WTC11 (cell line): ENCODE data around the gene ZBED5. TPM values are rescaled to one million over a fixed set of nuclear protein-coding genes. Genes with fewer than 3 reads are reported as not detected.

Experiments used
- ATAC-seq: fragments of 200-7000 bp; cut with Tn5 transposase; 2 replicates; pipeline ENCODE4 v1.10.0; 2021; ENCODE audit warnings: mild to moderate bottlenecking, moderate library complexity
- CTCF ChIA-PET: fragments of 300-600 bp; sonication (Branson Sonifier 250); formaldehyde crosslinking; loops from one replicate; lab custom pipeline; 2021; ENCODE audit warnings: antibody characterized with exemption; lab: Charles Lee
- POLR2A ChIA-PET: fragments of 350-600 bp; sonication (Branson Sonifier 250); formaldehyde crosslinking; loops from one replicate; lab custom pipeline; 2021; ENCODE audit warnings: antibody characterized with exemption; lab: Charles Lee
- DNase-seq: peaks from one replicate; pipeline ENCODE4 v3.0.0; 2021; ENCODE audit warnings: low spot score
- H3K27ac Mint-ChIP-seq: 2 replicates; pipeline ENCODE4 v1.8.0; 2021; ENCODE audit warnings: mixed read lengths
- H3K27me3 Mint-ChIP-seq: 2 replicates; pipeline ENCODE4 v1.8.0; 2021; ENCODE audit warnings: low read depth, mild to moderate bottlenecking, moderate library complexity, mixed read lengths
- H3K36me3 Mint-ChIP-seq: 2 replicates; pipeline ENCODE4 v1.8.0; 2021; ENCODE audit warnings: mixed read lengths
- H3K4me1 Mint-ChIP-seq: 2 replicates; pipeline ENCODE4 v1.8.0; 2022; ENCODE audit warnings: mixed read lengths
- H3K4me3 Mint-ChIP-seq: 2 replicates; pipeline ENCODE4 v1.8.0; 2021; ENCODE audit warnings: mild to moderate bottlenecking, moderate library complexity, mixed read lengths
- H3K9me3 Mint-ChIP-seq: 2 replicates; pipeline ENCODE4 v1.8.0; 2021; ENCODE audit warnings: mixed read lengths
- ATF1 ChIP-seq: sonication (generic); formaldehyde crosslinking; IDR thresholded peaks from 2 replicates; pipeline ENCODE4 v1.8.1; 2023; ENCODE audit warnings: mild to moderate bottlenecking, moderate library complexity, missing genetic modification reagents
- CREM ChIP-seq: sonication (generic); formaldehyde crosslinking; IDR thresholded peaks from 2 replicates; pipeline ENCODE4 v1.8.1; 2022; ENCODE audit warnings: mild to moderate bottlenecking, missing genetic modification reagents, moderate library complexity
- ETV6 ChIP-seq: sonication (generic); formaldehyde crosslinking; IDR thresholded peaks from 2 replicates; pipeline ENCODE4 v1.8.1; 2022; ENCODE audit warnings: mild to moderate bottlenecking, missing genetic modification reagents
- FOXK1 ChIP-seq: sonication (generic); formaldehyde crosslinking; IDR thresholded peaks from 2 replicates; pipeline ENCODE4 v1.8.0; 2022; ENCODE audit warnings: mild to moderate bottlenecking, moderate library complexity, missing genetic modification reagents
- FOXP1 ChIP-seq: sonication (generic); formaldehyde crosslinking; IDR thresholded peaks from 2 replicates; pipeline ENCODE4 v1.8.0; 2022; ENCODE audit warnings: missing genetic modification reagents, mild to moderate bottlenecking, moderate library complexity, borderline replicate concordance
- GABPB1 ChIP-seq: sonication (generic); formaldehyde crosslinking; IDR thresholded peaks from 2 replicates; pipeline ENCODE4 v1.8.1; 2023; ENCODE audit warnings: mild to moderate bottlenecking, missing genetic modification reagents
- KAT7 ChIP-seq: sonication (generic); formaldehyde crosslinking; IDR thresholded peaks from 2 replicates; pipeline ENCODE4 v1.8.1; 2023; ENCODE audit warnings: missing genetic modification reagents, mild to moderate bottlenecking, borderline replicate concordance
- MXD4 ChIP-seq: fragments of 250-450 bp; sonication (Bioruptor Pico); IDR thresholded peaks from 2 replicates; pipeline ENCODE4 v1.8.0; 2021; ENCODE audit warnings: mild to moderate bottlenecking, moderate library complexity, borderline replicate concordance
- NFE2L1 ChIP-seq: sonication (generic); formaldehyde crosslinking; IDR thresholded peaks from 2 replicates; pipeline ENCODE4 v1.8.1; 2023; ENCODE audit warnings: missing genetic modification reagents
- NR1H2 ChIP-seq: sonication (generic); formaldehyde crosslinking; IDR thresholded peaks from 2 replicates; pipeline ENCODE4 v1.9.0; 2021; ENCODE audit warnings: mild to moderate bottlenecking, moderate library complexity, missing genetic modification reagents
- TP53 ChIP-seq: sonication (generic); formaldehyde crosslinking; IDR thresholded peaks from 2 replicates; pipeline ENCODE4 v1.8.1; 2023; ENCODE audit warnings: mild to moderate bottlenecking, missing genetic modification reagents
- ZNF232 ChIP-seq: sonication (generic); formaldehyde crosslinking; IDR thresholded peaks from 2 replicates; pipeline ENCODE4 v1.8.0; 2022; ENCODE audit warnings: mild to moderate bottlenecking, missing genetic modification reagents
- ZNF263 ChIP-seq: sonication (generic); formaldehyde crosslinking; IDR thresholded peaks from 2 replicates; pipeline ENCODE4 v1.8.1; 2022; ENCODE audit warnings: low read depth, mild to moderate bottlenecking, moderate library complexity, missing genetic modification reagents
- ZNF416 ChIP-seq: fragments of 250-450 bp; sonication (Bioruptor Pico); IDR thresholded peaks from 2 replicates; pipeline ENCODE4 v1.9.0; 2021; ENCODE audit warnings: mild to moderate bottlenecking, inconsistent platforms
- total RNA-seq: library from RNA; stranded (reverse); gene quantifications from 3 replicates; pipeline ENCODE4 v1.2.3, GENCODE V29; 2021
- TF ChIP-seq, protein P1 (sequence below): fragments of 200-600 bp; IDR thresholded peaks from 2 replicates; pipeline ENCODE4 v1.8.0; 2022; ENCODE audit warnings: antibody characterized with exemption
- TF ChIP-seq, protein P2 (sequence below): sonication (generic); formaldehyde crosslinking; IDR thresholded peaks from 2 replicates; pipeline ENCODE4 v1.8.0; 2023; ENCODE audit warnings: missing genetic modification reagents
- TF ChIP-seq, protein P3 (sequence below): sonication (generic); formaldehyde crosslinking; IDR thresholded peaks from 2 replicates; pipeline ENCODE4 v1.8.0; 2022; ENCODE audit warnings: missing genetic modification reagents
- TF ChIP-seq, protein P4 (sequence below): sonication (generic); formaldehyde crosslinking; IDR thresholded peaks from 2 replicates; pipeline ENCODE4 v1.8.1; 2023; ENCODE audit warnings: mild to moderate bottlenecking, missing genetic modification reagents
- TF ChIP-seq, protein P5 (sequence below): fragments of 250-450 bp; sonication (Bioruptor Pico); conservative IDR thresholded peaks from 2 replicates; pipeline ENCODE4 v1.9.0; 2021; ENCODE audit warnings: mild to moderate bottlenecking

Gene ZBED5
- total RNA-seq, 1 experiment from 2014 or later: 48.7 TPM

DNA sequence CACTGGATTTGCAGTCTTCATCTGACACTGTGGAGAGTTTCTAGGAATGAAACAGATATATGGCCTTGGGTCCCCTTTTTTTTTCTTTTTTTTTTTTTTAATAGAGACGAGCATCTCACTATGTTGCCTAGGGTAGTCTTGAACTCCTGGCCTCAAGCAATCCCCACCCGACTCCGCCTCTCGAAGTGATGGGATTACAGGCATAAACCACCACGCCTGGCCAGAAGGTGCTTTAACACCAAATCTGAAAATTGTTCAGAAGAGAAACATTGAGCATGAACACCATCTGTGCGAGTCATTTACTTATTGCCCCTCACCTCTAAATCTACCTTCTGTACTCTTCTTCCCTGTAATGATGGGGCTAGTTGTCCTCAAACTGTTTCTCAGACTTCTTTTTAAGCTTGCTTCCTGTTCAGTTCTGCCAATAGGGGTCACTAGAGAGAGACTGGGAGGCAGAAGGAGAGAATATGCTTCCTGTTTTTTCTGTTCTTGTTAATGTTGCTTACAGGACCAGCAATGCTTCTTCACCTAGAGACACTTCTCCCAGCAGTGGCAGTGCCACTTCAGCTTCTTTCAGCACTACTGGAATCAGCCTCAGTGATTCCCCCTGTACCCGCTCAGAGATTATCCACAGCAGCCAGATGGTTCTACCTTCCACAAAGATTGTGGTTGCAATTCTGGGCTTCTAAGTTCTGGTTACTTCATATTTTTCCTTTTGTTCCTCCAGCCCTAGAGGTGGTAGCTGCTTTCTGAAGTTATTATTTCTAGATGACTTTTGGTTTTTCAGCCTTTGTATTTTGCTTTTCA, 20.8 kb upstream of the ZBED5 start:
- H3K27me3 Mint-ChIP-seq: no peaks in the 10 kb centered on the region; the same call in 1 of the 2 replicates
- H3K4me1 Mint-ChIP-seq: peaks cover 9% of the 10 kb centered on the region
- ATAC-seq (peak; percentile 90), DNase-seq (no peak)
- H3K27ac Mint-ChIP-seq: no peak overlapping the region
- ChIA-PET CTCF (interaction anchor here (0.6 to 2.4 kb wide), 34 partner anchors 9 to 1872 kb away, joined by 3 to 22 read pairs (median 4); partner anchors contain the start of genes EIF4G2 and ZBED5), POLR2A (interaction anchor here (0.6 kb wide), 1 partner anchor 70 kb away, joined by 4 read pairs; the partner anchor contains the start of gene EIF4G2)
- TF ChIP-seq FOXK1 (CRISPR knock-in tag): no peak
- TF ChIP-seq, protein P1, sequence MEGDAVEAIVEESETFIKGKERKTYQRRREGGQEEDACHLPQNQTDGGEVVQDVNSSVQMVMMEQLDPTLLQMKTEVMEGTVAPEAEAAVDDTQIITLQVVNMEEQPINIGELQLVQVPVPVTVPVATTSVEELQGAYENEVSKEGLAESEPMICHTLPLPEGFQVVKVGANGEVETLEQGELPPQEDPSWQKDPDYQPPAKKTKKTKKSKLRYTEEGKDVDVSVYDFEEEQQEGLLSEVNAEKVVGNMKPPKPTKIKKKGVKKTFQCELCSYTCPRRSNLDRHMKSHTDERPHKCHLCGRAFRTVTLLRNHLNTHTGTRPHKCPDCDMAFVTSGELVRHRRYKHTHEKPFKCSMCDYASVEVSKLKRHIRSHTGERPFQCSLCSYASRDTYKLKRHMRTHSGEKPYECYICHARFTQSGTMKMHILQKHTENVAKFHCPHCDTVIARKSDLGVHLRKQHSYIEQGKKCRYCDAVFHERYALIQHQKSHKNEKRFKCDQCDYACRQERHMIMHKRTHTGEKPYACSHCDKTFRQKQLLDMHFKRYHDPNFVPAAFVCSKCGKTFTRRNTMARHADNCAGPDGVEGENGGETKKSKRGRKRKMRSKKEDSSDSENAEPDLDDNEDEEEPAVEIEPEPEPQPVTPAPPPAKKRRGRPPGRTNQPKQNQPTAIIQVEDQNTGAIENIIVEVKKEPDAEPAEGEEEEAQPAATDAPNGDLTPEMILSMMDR: peak; percentile 47; the same call in 1 of the 2 replicates
- H3K4me3 Mint-ChIP-seq: no peak overlapping the region
- peaks cover 13% of the 10 kb centered on the region for H3K9me3 Mint-ChIP-seq
- H3K36me3 Mint-ChIP-seq: peaks cover 6% of the 10 kb centered on the region

DNA sequence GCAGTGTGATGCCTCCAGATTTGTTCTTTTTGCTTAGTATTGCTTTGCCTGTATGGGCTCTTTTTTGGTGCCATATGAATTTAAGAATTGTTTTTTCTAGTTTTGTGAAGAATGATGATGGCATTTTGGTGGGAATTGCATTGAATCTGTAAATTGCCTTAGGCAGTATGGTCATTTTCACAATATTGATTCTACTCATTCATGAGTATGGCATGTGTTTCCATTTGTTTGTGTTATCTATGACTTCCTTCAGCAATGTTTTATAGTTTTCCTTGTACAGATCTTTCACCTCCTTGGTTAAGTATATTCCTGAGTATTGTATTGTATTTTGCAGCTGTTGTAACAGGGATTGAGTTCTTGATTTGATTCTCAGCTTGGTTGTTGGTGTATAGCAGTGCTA, 18.3 kb upstream of the ZBED5 start:
- H3K27ac Mint-ChIP-seq: no peak overlapping the region
- no peaks in the 10 kb centered on the region; the same call in 1 of the 2 replicates for H3K27me3 Mint-ChIP-seq
- ChIA-PET POLR2A (no interaction called here), CTCF (no interaction called here)
- no peak for ATAC-seq
- TF ChIP-seq NFE2L1 (CRISPR knock-in tag) (no peak), MXD4 (no peak), ATF1 (CRISPR knock-in tag) (no peak), TP53 (CRISPR knock-in tag) (no peak), ZNF416 (no peak), ZNF232 (no peak), FOXP1 (CRISPR knock-in tag) (no peak), ETV6 (CRISPR knock-in tag) (no peak), NR1H2 (CRISPR knock-in tag) (no peak), ZNF263 (CRISPR knock-in tag) (no peak), GABPB1 (CRISPR knock-in tag) (no peak), KAT7 (CRISPR knock-in tag) (no peak), CREM (no peak)
- TF ChIP-seq, protein P1: no peak
- TF ChIP-seq, protein P2, sequence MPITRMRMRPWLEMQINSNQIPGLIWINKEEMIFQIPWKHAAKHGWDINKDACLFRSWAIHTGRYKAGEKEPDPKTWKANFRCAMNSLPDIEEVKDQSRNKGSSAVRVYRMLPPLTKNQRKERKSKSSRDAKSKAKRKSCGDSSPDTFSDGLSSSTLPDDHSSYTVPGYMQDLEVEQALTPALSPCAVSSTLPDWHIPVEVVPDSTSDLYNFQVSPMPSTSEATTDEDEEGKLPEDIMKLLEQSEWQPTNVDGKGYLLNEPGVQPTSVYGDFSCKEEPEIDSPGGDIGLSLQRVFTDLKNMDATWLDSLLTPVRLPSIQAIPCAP (CRISPR knock-in tag): no peak
- TF ChIP-seq, protein P3, sequence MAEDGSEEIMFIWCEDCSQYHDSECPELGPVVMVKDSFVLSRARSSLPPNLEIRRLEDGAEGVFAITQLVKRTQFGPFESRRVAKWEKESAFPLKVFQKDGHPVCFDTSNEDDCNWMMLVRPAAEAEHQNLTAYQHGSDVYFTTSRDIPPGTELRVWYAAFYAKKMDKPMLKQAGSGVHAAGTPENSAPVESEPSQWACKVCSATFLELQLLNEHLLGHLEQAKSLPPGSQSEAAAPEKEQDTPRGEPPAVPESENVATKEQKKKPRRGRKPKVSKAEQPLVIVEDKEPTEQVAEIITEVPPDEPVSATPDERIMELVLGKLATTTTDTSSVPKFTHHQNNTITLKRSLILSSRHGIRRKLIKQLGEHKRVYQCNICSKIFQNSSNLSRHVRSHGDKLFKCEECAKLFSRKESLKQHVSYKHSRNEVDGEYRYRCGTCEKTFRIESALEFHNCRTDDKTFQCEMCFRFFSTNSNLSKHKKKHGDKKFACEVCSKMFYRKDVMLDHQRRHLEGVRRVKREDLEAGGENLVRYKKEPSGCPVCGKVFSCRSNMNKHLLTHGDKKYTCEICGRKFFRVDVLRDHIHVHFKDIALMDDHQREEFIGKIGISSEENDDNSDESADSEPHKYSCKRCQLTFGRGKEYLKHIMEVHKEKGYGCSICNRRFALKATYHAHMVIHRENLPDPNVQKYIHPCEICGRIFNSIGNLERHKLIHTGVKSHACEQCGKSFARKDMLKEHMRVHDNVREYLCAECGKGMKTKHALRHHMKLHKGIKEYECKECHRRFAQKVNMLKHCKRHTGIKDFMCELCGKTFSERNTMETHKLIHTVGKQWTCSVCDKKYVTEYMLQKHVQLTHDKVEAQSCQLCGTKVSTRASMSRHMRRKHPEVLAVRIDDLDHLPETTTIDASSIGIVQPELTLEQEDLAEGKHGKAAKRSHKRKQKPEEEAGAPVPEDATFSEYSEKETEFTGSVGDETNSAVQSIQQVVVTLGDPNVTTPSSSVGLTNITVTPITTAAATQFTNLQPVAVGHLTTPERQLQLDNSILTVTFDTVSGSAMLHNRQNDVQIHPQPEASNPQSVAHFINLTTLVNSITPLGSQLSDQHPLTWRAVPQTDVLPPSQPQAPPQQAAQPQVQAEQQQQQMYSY (CRISPR knock-in tag): no peak
- TF ChIP-seq, protein P4, sequence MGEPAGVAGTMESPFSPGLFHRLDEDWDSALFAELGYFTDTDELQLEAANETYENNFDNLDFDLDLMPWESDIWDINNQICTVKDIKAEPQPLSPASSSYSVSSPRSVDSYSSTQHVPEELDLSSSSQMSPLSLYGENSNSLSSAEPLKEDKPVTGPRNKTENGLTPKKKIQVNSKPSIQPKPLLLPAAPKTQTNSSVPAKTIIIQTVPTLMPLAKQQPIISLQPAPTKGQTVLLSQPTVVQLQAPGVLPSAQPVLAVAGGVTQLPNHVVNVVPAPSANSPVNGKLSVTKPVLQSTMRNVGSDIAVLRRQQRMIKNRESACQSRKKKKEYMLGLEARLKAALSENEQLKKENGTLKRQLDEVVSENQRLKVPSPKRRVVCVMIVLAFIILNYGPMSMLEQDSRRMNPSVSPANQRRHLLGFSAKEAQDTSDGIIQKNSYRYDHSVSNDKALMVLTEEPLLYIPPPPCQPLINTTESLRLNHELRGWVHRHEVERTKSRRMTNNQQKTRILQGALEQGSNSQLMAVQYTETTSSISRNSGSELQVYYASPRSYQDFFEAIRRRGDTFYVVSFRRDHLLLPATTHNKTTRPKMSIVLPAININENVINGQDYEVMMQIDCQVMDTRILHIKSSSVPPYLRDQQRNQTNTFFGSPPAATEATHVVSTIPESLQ (CRISPR knock-in tag): no peak
- TF ChIP-seq, protein P5, sequence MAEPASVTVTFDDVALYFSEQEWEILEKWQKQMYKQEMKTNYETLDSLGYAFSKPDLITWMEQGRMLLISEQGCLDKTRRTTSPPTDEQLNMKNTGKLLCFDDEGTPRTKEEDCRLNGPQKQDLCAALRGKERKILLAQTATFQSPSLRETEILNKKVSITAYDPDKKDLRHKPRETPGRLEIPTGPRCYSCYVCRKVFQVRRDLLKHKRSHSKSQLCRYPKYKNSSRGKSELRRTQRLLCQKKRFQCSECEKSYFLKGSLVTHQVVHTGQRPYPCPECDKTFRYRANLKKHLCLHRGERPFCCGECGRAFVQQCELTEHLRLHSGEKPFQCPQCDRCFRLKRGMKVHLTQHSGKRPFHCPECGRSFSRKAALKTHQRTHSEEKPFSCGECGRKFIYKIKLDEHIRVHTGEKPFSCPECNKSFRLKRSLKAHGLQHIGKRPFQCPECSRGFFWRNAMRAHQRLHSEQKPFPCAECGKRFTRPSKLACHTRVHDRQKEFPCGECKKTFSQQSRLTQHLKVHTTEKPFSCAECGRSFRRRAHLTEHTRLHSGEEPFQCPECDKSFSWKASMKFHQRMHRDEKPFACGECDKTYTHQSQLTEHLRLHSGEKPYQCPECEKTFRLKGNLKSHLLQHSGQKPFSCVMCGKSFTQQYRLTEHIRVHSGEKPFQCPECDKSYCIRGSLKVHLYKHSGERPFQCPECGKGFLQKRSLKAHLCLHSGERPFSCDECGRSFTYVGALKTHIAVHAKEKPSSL (CRISPR knock-in tag): no peak
- H3K36me3 Mint-ChIP-seq: peaks cover 15% of the 10 kb centered on the region
- H3K4me3 Mint-ChIP-seq: no peak overlapping the region
- peaks cover 9% of the 10 kb centered on the region for H3K4me1 Mint-ChIP-seq
- peaks cover 20% of the 10 kb centered on the region for H3K9me3 Mint-ChIP-seq
- DNase-seq: no peak
